Right lobe of liver (tissue), 6 donors: ENCODE results near the gene SERINC1. TPM values are rescaled to one million over a fixed set of nuclear protein-coding genes. Genes with fewer than 3 reads are reported as not detected.

Source experiments
- ATAC-seq, 4 donors: fragments of 200-7000 bp; cut with Tn5 transposase; one replicate each; pipeline ENCODE4 v1.9.1; 2020; ENCODE audit warnings: mild to moderate bottlenecking in 4 of 4, moderate library complexity in 4 of 4
- DNase-seq, 3 donors: peaks; one replicate each; pipeline ENCODE4 v3.0.0-alpha.2; 2020
- H3K27ac ChIP-seq, 3 donors: fragments of 200-600 bp; one replicate each; pipeline ENCODE4 v1.8.0; 2022
- H3K27me3 ChIP-seq, 2 donors: fragments of 200-600 bp; one replicate each; pipeline ENCODE4 v1.8.0; 2022
- H3K36me3 ChIP-seq, 4 donors: fragments of 200-600 bp; sonication (generic) in 1 of 4; one replicate each; pipeline versions ENCODE4 v1.5.1 to v1.8.0; 2017 to 2022; ENCODE audit warnings: control low read depth in 1 of 4
- H3K4me1 ChIP-seq, 4 donors: fragments of 200-600 bp; sonication (generic) in 1 of 4; one replicate each; pipeline versions ENCODE4 v1.5.1 to v1.8.0; 2017 to 2022; ENCODE audit warnings: control low read depth in 1 of 4
- H3K4me3 ChIP-seq, 3 donors: fragments of 200-600 bp; one replicate each; pipeline ENCODE4 v1.8.0; 2022
- H3K9me3 ChIP-seq, 4 donors: fragments of 200-600 bp; sonication (generic) in 1 of 4; one replicate each; pipeline versions ENCODE4 v1.5.1 to v1.8.0; 2017 to 2022; ENCODE audit warnings: control low read depth in 1 of 4
- POLR2A ChIP-seq: fragments of 450-650 bp; IDR thresholded peaks from one replicate; pipeline ENCODE4 v1.6.1; 2017; ENCODE audit warnings: antibody characterized with exemption, mild to moderate bottlenecking
- WGBS: methylation state at CpG from one replicate; pipeline ENCODE4 v1.1.6; 2018; ENCODE audit warnings: low coverage, low lambda C conversion rate; ENCODE audit not compliant: insufficient coverage; ENCODE audit errors: missing lambda C conversion rate; 5-methylcytosine and 5-hydroxymethylcytosine counted together
- intact Hi-C, 2 donors: fragments of 100-400 bp; cut with DNase I; formaldehyde crosslinking; loops; one replicate each; pipeline versions ENCODE4 v1.11.2 to v1.14.1; 2022
- total RNA-seq, 6 experiments: library from RNA; depleted of rRNA in 2 of 6; stranded (reverse); fragments of >200 nt in 2 of 6; fragmentation: NEBNext Ultra II Directional in 3 of 6; extraction: Animal tissue kit (Norgen Biotek cat#: 25700) in 3 of 6; gene quantifications; one replicate each; pipeline versions ENCODE4 v1.1.0 to v1.2.4, GENCODE V29; 2016 to 2023
- TF ChIP-seq, protein P1 (sequence below), 4 donors: fragments of 200-600 bp in 3 of 4; fragments of 450-650 bp in 1 of 4; IDR thresholded peaks; one replicate each; pipeline versions ENCODE4 v1.5.1 to v1.8.0; 2016 to 2022; ENCODE audit warnings: antibody characterized with exemption in 4 of 4, mild to moderate bottlenecking in 2 of 4
- donor health status: DM: no; HTN: yes; CAD: no.
- donor health status: DM: no; HTN: no; CAD: no.
- donor health status: DM: no; HTN: no; CAD: no.
- donor health status: DM: no; HTN: yes; CAD: no.
- donor health status: DM: no; HTN: yes; CAD: no.

The SERINC1 gene
- total RNA-seq, 6 experiments from 2014 or later = 83.6 to 114 (median 102) TPM

GRCh38 chr6:122429323-122429722 lies 42.3 kb downstream of the SERINC1 start:
- Histone ChIP-seq H3K36me3 (peaks cover 0 to 13% (median 6%) of the 10 kb centered on the region in 4 donors), H3K4me1 (no peaks in the 10 kb centered on the region), H3K27me3 (no peaks in the 10 kb centered on the region), H3K9me3 (no peaks in the 10 kb centered on the region), H3K4me3 (no peak overlapping the region), H3K27ac (no peak overlapping the region)
- ATAC-seq = peak in 1 of 4 donors; percentile 47
- intact Hi-C loops = no loop called here
- TF ChIP-seq, protein P1, sequence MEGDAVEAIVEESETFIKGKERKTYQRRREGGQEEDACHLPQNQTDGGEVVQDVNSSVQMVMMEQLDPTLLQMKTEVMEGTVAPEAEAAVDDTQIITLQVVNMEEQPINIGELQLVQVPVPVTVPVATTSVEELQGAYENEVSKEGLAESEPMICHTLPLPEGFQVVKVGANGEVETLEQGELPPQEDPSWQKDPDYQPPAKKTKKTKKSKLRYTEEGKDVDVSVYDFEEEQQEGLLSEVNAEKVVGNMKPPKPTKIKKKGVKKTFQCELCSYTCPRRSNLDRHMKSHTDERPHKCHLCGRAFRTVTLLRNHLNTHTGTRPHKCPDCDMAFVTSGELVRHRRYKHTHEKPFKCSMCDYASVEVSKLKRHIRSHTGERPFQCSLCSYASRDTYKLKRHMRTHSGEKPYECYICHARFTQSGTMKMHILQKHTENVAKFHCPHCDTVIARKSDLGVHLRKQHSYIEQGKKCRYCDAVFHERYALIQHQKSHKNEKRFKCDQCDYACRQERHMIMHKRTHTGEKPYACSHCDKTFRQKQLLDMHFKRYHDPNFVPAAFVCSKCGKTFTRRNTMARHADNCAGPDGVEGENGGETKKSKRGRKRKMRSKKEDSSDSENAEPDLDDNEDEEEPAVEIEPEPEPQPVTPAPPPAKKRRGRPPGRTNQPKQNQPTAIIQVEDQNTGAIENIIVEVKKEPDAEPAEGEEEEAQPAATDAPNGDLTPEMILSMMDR (IDR thresholded peaks at IDR 0.05) = no peak
- TF ChIP-seq POLR2A = no peak
- no peak for DNase-seq

GRCh38 chr6:122428781-122429180 lies 42.8 kb downstream of the SERINC1 start:
- TF ChIP-seq, protein P1 (IDR thresholded peaks at IDR 0.05) = no peak
- TF ChIP-seq POLR2A = no peak
- no peak overlapping the region for H3K27ac ChIP-seq
- intact Hi-C loops = no loop called here
- H3K4me3 ChIP-seq = no peak overlapping the region
- no peaks in the 10 kb centered on the region for H3K27me3 ChIP-seq
- WGBS = 100% methylated on average over 1 of the region's 1 CpG
- no peak for ATAC-seq
- H3K9me3 ChIP-seq = no peaks in the 10 kb centered on the region
- peaks cover 0 to 15% (median 6%) of the 10 kb centered on the region in 4 donors for H3K36me3 ChIP-seq
- no peaks in the 10 kb centered on the region for H3K4me1 ChIP-seq
- no peak for DNase-seq

- Histone ChIP-seq H3K27me3 (no peaks in the 10 kb centered on the region), H3K9me3 (no peaks in the 10 kb centered on the region), H3K27ac (no peak overlapping the region), H3K4me3 (no peak overlapping the region), H3K4me1 (no peaks in the 10 kb centered on the region), H3K36me3 (peaks cover 0 to 23% (median 2%) of the 10 kb centered on the region in 4 donors)
- no peak for TF ChIP-seq POLR2A
- TF ChIP-seq, protein P1 (IDR thresholded peaks at IDR 0.05) = no peak
- WGBS = 90% methylated on average over 3 of the region's 3 CpGs
- intact Hi-C loops = no loop called here
- ATAC-seq = no peak
- no peak for DNase-seq
Measured at GRCh38 chr6:122426597-122426996, 45.0 kb downstream of the SERINC1 start.

GRCh38 chr6:122423734-122424133 lies 47.9 kb downstream of the SERINC1 start:
- WGBS = 100% methylated on average over 1 of the region's 1 CpG
- DNase-seq = no peak
- intact Hi-C loops = no loop called here
- ATAC-seq = no peak
- Histone ChIP-seq H3K27me3 (no peaks in the 10 kb centered on the region), H3K36me3 (peaks cover 0 to 29% (median 2%) of the 10 kb centered on the region in 4 donors), H3K4me3 (no peak overlapping the region), H3K4me1 (no peaks in the 10 kb centered on the region), H3K27ac (no peak overlapping the region), H3K9me3 (no peaks in the 10 kb centered on the region)
- no peak for TF ChIP-seq POLR2A
- TF ChIP-seq, protein P1 (IDR thresholded peaks at IDR 0.05) = no peak
